ENCODE data around the gene SLC22A5. TPM values are rescaled to one million over a fixed set of nuclear protein-coding genes. Genes with fewer than 3 reads are reported as not detected.
A peak's percentile ranks its signal among the peaks of the same experiment; 100 is the strongest.

SLC22A5 gene
- total and polyA plus RNA-seq, 9 of the 15 experiments (the other 6 are each of a cell fraction or from before 2014, with no cell fraction given): 3.0 to 16.6 (median 8.3) TPM

- H4K20me1 ChIP-seq (replicated peaks; ENCODE audit: control insufficient read depth, insufficient read depth, low read length): no peaks in the 10 kb centered on the region
- H3K9ac ChIP-seq (ENCODE audit: insufficient read depth in 1 of 2, low read depth in 2 of 2, low read length in 2 of 2): 0 out of 4 replicates have a peak overlapping the region, but pooled peaks of 1 of the 2 experiments have one; percentile 48
- H3K36me3 ChIP-seq (ENCODE audit: control insufficient read depth, insufficient read depth, low read length): no peaks in the 10 kb centered on the region; the same call in 2 of the 3 replicates
- no peaks in the 10 kb centered on the region for H3K79me2 ChIP-seq (ENCODE audit: control insufficient read depth, insufficient read depth, low read length)
- no peaks in the 10 kb centered on the region for H3K9me1 ChIP-seq (ENCODE audit: control insufficient read depth, insufficient read depth, low read length)
- 0% methylated on average over 1 of the region's 1 CpG for WGBS (ENCODE audit: insufficient coverage, low coverage, missing lambda C conversion rate)
- CTCF ChIA-PET (ENCODE audit: low intra/inter-chr PET ratio): no interaction called here
- FAIRE-seq (peak; percentile 29), DNase-seq (ENCODE audit: extremely low read depth in 1 of 4, low spot score in 3 of 4) (no peak), ATAC-seq (no peak; the same call in 2 of the 3 replicates)
- POLR2A ChIA-PET: interaction anchor here (0.7 to 2.7 kb wide), 2 partner anchors 10 to 18 kb away, joined by 3 to 10 read pairs; no protein-coding TSS in a partner anchor
- H3K4me2 ChIP-seq (ENCODE audit: insufficient read depth, low read length): no peak overlapping the region
- no TSS peak for BruUV-seq (replicated peaks)
- H3K4me1 ChIP-seq (replicated peaks in 1 of 2; ENCODE audit: control insufficient read depth in 2 of 2, insufficient read depth in 2 of 2, low read length in 2 of 2): peaks cover 0 to 5% of the 10 kb centered on the region in 2 experiments; a peak in 2 of 5 replicates
- intact Hi-C loops (cut with micrococcal nuclease) (no loop called here), in situ Hi-C loops (cut with MboI) (no loop called here)
- TF ChIP-seq ZNF445 (CRISPR knock-in tag; IDR thresholded peaks at IDR 0.05; ENCODE audit: low read depth): no peak
- TF ChIP-seq EP300 (IDR thresholded peaks at IDR 0.05; ENCODE audit: low read length): no peak
- no peak for TF ChIP-seq FOXK1 (CRISPR knock-in tag; IDR thresholded peaks at IDR 0.05; ENCODE audit: borderline replicate concordance)
- no peak for TF ChIP-seq ZNF717 (CRISPR knock-in tag; IDR thresholded peaks at IDR 0.05)
- no peak for TF ChIP-seq SMAD4 (CRISPR knock-in tag; conservative IDR thresholded peaks at IDR 0.05)
- TF ChIP-seq CLOCK (CRISPR knock-in tag; IDR thresholded peaks at IDR 0.05; ENCODE audit: borderline replicate concordance): no peak
- no peak for TF ChIP-seq HCFC1 (IDR thresholded peaks at IDR 0.05; ENCODE audit: low read depth, low read length)
- no peak for TF ChIP-seq CBX3 (IDR thresholded peaks at IDR 0.05; ENCODE audit: borderline replicate concordance in 1 of 2, low read length in 2 of 2)
- TF ChIP-seq HNRNPH1 (optimal IDR thresholded peaks at IDR 0.05; ENCODE audit: low read depth, low read length): no peak
- no peak for TF ChIP-seq ILK (tag; IDR thresholded peaks at IDR 0.05; ENCODE audit: borderline replicate concordance, low read depth)
- no peak for TF ChIP-seq HDAC6 (IDR thresholded peaks at IDR 0.05; ENCODE audit: low read depth, low read length)
- no peak for TF ChIP-seq NEUROD1 (IDR thresholded peaks at IDR 0.05; ENCODE audit: borderline replicate concordance, low read depth, low read length, partially characterized antibody)
- no peaks in the 10 kb centered on the region for H3K27me3 ChIP-seq (ENCODE audit: control insufficient read depth in 2 of 2, insufficient read depth in 2 of 2, low read length in 2 of 2)
- no peak overlapping the region for H3K27ac ChIP-seq (ENCODE audit: extremely low read depth, low read depth, low read length)
- H3K4me3 ChIP-seq: no peak overlapping the region
- no peak overlapping the region for H2AFZ ChIP-seq (ENCODE audit: low read depth, low read length)
- H3K9me3 ChIP-seq (replicated peaks; ENCODE audit: control insufficient read depth, insufficient read depth, low read depth, low read length): no peaks in the 10 kb centered on the region; the same call in 1 of the 2 replicates
These were observed 14.9 kb upstream of the SLC22A5 start for GRCh38 chr5:132354381-132355139.
